ENCODE results near the gene ADAMTSL5. TPM values are rescaled to one million over a fixed set of nuclear protein-coding genes. Genes with fewer than 3 reads are reported as not detected.
"Not testable (repeated sequence)": the region's sequence is repeated elsewhere in the genome, so short reads cannot be mapped to it uniquely, and the experiment has no call there.

The ADAMTSL5 gene
- total RNA-seq, 4 donors from 2014 or later, result 2.6 to 3.7 (median 2.7) TPM; not detected in 1

GRCh38 chr19:1478934-1479707 lies 33.7 kb downstream of the ADAMTSL5 start, which contains the start of gene C19orf25:
C19orf25 (minus strand) TSS chr19:1479215; CDS start chr19:1478903, 312 bp downstream.
- DNase-seq, result peak; percentile 97
- intact Hi-C loops (cut with DNase I; ENCODE audit: low total_unique reads) (no loop called here), in situ Hi-C loops (cut with MboI; ENCODE audit: low pct_ligation_motif_present in 1 of 4, low pct_unique_long_range_greater_than_20kb in 1 of 4, low sequenced_read_pairs in 3 of 4) (no loop called here)
- H3K4me3 ChIP-seq, result peak within 1 kb of the TSS; percentile 76 to 96 (median 88)
- peaks cover 0 to 6% (median 0%) of the 10 kb centered on the region in 4 donors for H3K36me3 ChIP-seq
- peak within 1 kb of the TSS; percentile 78 to 88 (median 82) for H3K27ac ChIP-seq
- peaks cover 10 to 25% (median 20%) of the 10 kb centered on the region in 4 donors for H3K4me1 ChIP-seq
- peaks cover 2% of the 10 kb centered on the region for H3K27me3 ChIP-seq
- TF ChIP-seq, protein P1, sequence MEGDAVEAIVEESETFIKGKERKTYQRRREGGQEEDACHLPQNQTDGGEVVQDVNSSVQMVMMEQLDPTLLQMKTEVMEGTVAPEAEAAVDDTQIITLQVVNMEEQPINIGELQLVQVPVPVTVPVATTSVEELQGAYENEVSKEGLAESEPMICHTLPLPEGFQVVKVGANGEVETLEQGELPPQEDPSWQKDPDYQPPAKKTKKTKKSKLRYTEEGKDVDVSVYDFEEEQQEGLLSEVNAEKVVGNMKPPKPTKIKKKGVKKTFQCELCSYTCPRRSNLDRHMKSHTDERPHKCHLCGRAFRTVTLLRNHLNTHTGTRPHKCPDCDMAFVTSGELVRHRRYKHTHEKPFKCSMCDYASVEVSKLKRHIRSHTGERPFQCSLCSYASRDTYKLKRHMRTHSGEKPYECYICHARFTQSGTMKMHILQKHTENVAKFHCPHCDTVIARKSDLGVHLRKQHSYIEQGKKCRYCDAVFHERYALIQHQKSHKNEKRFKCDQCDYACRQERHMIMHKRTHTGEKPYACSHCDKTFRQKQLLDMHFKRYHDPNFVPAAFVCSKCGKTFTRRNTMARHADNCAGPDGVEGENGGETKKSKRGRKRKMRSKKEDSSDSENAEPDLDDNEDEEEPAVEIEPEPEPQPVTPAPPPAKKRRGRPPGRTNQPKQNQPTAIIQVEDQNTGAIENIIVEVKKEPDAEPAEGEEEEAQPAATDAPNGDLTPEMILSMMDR (IDR thresholded peaks at IDR 0.05), result peak in 2 of 5 experiments; percentile 9 to 14
- TF ChIP-seq EP300 (IDR thresholded peaks at IDR 0.05; ENCODE audit: low read depth) (no peak), POLR2A (IDR thresholded peaks at IDR 0.05) (peak; percentile 82), POLR2AphosphoS5 (IDR thresholded peaks at IDR 0.05) (peak; percentile 58 to 90 (median 86))
- no peaks in the 10 kb centered on the region for H3K9me3 ChIP-seq
- WGBS, 2 donors (ENCODE audit: low coverage in 1 of 2), result 0% methylated on average over 1 to 33 of the region's 71 CpGs

GRCh38 chr19:1477056-1477455 lies 35.8 kb downstream of the ADAMTSL5 start:
- Histone ChIP-seq H3K4me1 (peaks cover 10 to 29% (median 22%) of the 10 kb centered on the region in 4 donors), H3K27me3 (peaks cover 23% of the 10 kb centered on the region)
- WGBS, 2 donors (ENCODE audit: low coverage in 1 of 2), result 91 to 93% methylated on average over 6 to 9 of the region's 9 CpGs
- intact Hi-C loops (cut with DNase I; ENCODE audit: low total_unique reads); in situ Hi-C loops (cut with MboI; ENCODE audit: low pct_ligation_motif_present in 1 of 4, low pct_unique_long_range_greater_than_20kb in 1 of 4, low sequenced_read_pairs in 3 of 4); H3K4me3 ChIP-seq; H3K9me3 ChIP-seq; H3K27ac ChIP-seq; DNase-seq; H3K36me3 ChIP-seq: not testable (repeated sequence)

GRCh38 chr19:1475751-1476437 lies 36.9 kb downstream of the ADAMTSL5 start:
- DNase-seq, result no peak
- Histone ChIP-seq H3K9me3 (no peaks in the 10 kb centered on the region), H3K36me3 (peaks cover 0 to 6% (median 0%) of the 10 kb centered on the region in 4 donors), H3K4me1 (peaks cover 16 to 40% (median 31%) of the 10 kb centered on the region in 4 donors), H3K27me3 (peaks cover 34% of the 10 kb centered on the region), H3K27ac (no peak overlapping the region), H3K4me3 (no peak overlapping the region)
- intact Hi-C loops (cut with DNase I; ENCODE audit: low total_unique reads) (no loop called here), in situ Hi-C loops (cut with MboI; ENCODE audit: low pct_ligation_motif_present in 1 of 4, low pct_unique_long_range_greater_than_20kb in 1 of 4, low sequenced_read_pairs in 3 of 4) (no loop called here)
- WGBS, 2 donors (ENCODE audit: low coverage in 1 of 2), result 89% methylated on average over 25 of the region's 31 CpGs; no CpG with 5 or more reads in 1 of the 2 donors
- TF ChIP-seq EP300 (IDR thresholded peaks at IDR 0.05; ENCODE audit: low read depth) (no peak), POLR2AphosphoS5 (IDR thresholded peaks at IDR 0.05) (no peak), POLR2A (IDR thresholded peaks at IDR 0.05) (no peak)
- TF ChIP-seq, protein P1 (IDR thresholded peaks at IDR 0.05), result no peak

- H3K36me3 ChIP-seq, result peaks cover 0 to 6% (median 0%) of the 10 kb centered on the region in 4 donors
- no peak for DNase-seq
- no peaks in the 10 kb centered on the region for H3K9me3 ChIP-seq
- intact Hi-C loops (cut with DNase I; ENCODE audit: low total_unique reads) (no loop called here), in situ Hi-C loops (cut with MboI; ENCODE audit: low pct_ligation_motif_present in 1 of 4, low pct_unique_long_range_greater_than_20kb in 1 of 4, low sequenced_read_pairs in 3 of 4) (no loop called here)
- no peak overlapping the region for H3K27ac ChIP-seq
- WGBS, 2 donors (ENCODE audit: low coverage in 1 of 2), result 88 to 96% methylated on average over 4 to 24 of the region's 26 CpGs
- peaks cover 45% of the 10 kb centered on the region for H3K27me3 ChIP-seq
- TF ChIP-seq POLR2AphosphoS5 (IDR thresholded peaks at IDR 0.05), result no peak
- TF ChIP-seq, protein P1 (IDR thresholded peaks at IDR 0.05), result no peak
- no peak overlapping the region for H3K4me3 ChIP-seq
- H3K4me1 ChIP-seq, result peaks cover 26 to 50% (median 41%) of the 10 kb centered on the region in 4 donors
Measured at GRCh38 chr19:1474765-1475351, 38.0 kb downstream of the ADAMTSL5 start.

All from transverse colon (tissue), 4 donors.